ENCODE results near the gene DTD2.
"Not testable (repeated sequence)": the region's sequence is repeated elsewhere in the genome, so short reads cannot be mapped to it uniquely, and the experiment has no call there.

GRCh38 chr14:31462450-31462849, 5.1 kb upstream of the DTD2 start:
- TF ChIP-seq ELF4 (IDR thresholded peaks at IDR 0.05); SP1 (IDR thresholded peaks at IDR 0.05); BHLHE40 (IDR thresholded peaks at IDR 0.05; ENCODE audit: borderline replicate concordance); HDGF (IDR thresholded peaks at IDR 0.05; ENCODE audit: borderline replicate concordance); ARNT (IDR thresholded peaks at IDR 0.05): not testable (repeated sequence)

All from HEK293T (cell line).